Astrocyte of the spinal cord (primary cell): ENCODE data around the gene ARHGAP15.

Experiments
- DNase-seq: peaks from one replicate; pipeline ENCODE4 v3.0.0; 2011; ENCODE audit warnings: low read depth, low spot score
- H3K4me3 ChIP-seq: 2 replicates; pipeline ENCODE4 v1.5.1; 2011; ENCODE audit warnings: low read depth, mild to moderate bottlenecking, low read length, moderate library complexity
- CTCF ChIP-seq: IDR thresholded peaks from 2 replicates; pipeline ENCODE4 v1.5.1; 2012; ENCODE audit warnings: low read depth, mild to moderate bottlenecking, low read length, inconsistent platforms
- in situ Hi-C: cut with HindIII; loops from 2 replicates; pipeline ENCODE4 v1.10.0; 2017; ENCODE audit warnings: low sequenced_read_pairs

ARHGAP15 gene

GRCh38 chr2:143434445-143434844 is 305.2 kb downstream of the ARHGAP15 start:
- no peak for TF ChIP-seq CTCF
- in situ Hi-C loops: no loop called here
- DNase-seq: no peak
- H3K4me3 ChIP-seq: no peak overlapping the region

- in situ Hi-C loops: no loop called here
- H3K4me3 ChIP-seq: no peak overlapping the region
- TF ChIP-seq CTCF: no peak
- no peak for DNase-seq
Observed at GRCh38 chr2:143435131-143435530, 305.9 kb downstream of the ARHGAP15 start.

DNA sequence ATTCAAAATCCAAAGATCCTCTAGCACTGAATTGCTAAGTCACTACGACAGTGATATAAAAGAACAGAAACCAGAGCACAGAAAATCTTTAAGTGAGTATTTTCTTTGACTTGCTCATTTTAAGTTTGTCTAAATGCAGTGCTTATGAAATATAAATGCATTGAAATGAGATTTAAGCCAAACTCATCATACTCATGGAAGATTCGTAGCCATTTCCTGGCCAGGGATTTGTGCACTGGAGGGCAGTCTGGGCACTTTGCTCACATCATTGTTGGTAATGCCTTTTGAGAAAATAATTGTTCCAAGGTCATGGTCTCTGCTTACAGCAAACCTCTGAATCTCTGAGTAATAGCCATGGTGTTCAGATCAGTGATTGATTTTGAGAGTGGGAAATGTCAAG is 307.7 kb downstream of the ARHGAP15 start:
- no peak for DNase-seq
- TF ChIP-seq CTCF: no peak
- in situ Hi-C loops: no loop called here
- no peak overlapping the region for H3K4me3 ChIP-seq

DNA sequence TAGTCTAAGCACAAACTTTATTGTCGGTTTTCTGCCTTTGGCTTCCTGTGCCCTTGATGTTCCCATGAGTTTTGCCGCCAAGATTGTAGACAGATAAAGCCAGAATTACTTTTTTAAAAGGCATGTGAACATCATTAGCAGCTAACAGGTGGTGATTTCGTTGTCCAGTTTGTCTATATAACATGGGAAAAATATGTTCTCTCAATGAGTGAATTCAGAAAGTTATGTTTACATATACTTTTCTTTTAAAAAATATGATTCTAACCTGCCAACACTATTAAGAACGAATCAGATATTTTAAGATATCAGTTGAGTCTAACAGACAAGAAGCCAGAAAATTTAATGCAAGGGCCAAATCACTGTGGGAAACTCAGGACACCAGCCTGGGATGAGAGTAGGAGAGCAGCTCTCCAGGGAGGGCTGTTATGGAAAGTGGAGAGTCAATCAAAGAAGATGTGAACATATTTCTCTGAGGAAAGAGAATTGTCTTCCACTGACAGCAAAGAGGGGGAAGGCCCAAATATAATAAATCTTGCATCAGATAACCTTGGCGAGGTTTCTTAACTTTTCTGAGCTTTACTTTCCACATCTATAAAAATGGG is 311.3 kb downstream of the ARHGAP15 start:
- no peak for DNase-seq
- H3K4me3 ChIP-seq: no peak overlapping the region
- in situ Hi-C loops: no loop called here
- no peak for TF ChIP-seq CTCF

DNA sequence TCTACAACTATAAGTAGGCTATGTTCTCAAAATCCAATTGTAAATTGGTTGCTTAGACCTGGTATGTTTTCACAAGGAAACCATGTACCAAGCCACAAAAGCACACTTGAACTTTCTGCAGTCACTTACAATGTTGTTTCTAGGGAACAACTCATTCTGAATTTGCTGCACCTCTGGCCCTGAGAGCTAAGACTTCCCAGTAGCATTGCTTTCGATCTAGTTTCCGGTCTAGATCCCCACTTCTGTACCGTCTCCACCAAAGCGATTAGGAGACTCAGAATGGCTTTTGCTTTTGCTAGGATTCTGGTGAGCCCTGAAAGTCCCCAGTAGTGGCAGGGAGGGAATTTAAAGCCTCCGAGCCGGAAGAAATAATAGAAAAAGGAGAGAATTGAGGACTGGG is 313.0 kb downstream of the ARHGAP15 start:
- no peak overlapping the region for H3K4me3 ChIP-seq
- DNase-seq: no peak
- no peak for TF ChIP-seq CTCF
- in situ Hi-C loops: no loop called here

GRCh38 chr2:143451642-143452281 is 322.5 kb downstream of the ARHGAP15 start:
- no peak for TF ChIP-seq CTCF
- peak; percentile 54 for DNase-seq
- H3K4me3 ChIP-seq: no peak overlapping the region
- in situ Hi-C loops: no loop called here
